H1 (cell line): ENCODE measurements around the gene CRNKL1. TPM values are rescaled to one million over a fixed set of nuclear protein-coding genes. Genes with fewer than 3 reads are reported as not detected.

Source experiments
- CTCF ChIA-PET: fragments of 300-600 bp; sonication (Branson Sonifier 250); formaldehyde crosslinking; loops from one replicate; lab custom pipeline; 2021; ENCODE audit not compliant: partially characterized antibody; lab: Charles Lee
- POLR2A ChIA-PET: fragments of 300-600 bp; sonication (Branson Sonifier 250); formaldehyde crosslinking; loops from one replicate; lab custom pipeline; 2021; ENCODE audit warnings: inconsistent platforms; ENCODE audit not compliant: partially characterized antibody; lab: Charles Lee
- DNase-seq, 2 experiments: peaks; one replicate each; pipeline versions ENCODE4 v3.0.0 to v3.0.0-alpha.2; 2010 to 2022; ENCODE audit warnings: low spot score in 2 of 2, low read depth in 1 of 2, mixed read lengths in 1 of 2
- FAIRE-seq: peaks from 2 replicates; lab custom pipeline; 2011; peaks lifted over from hg19 to GRCh38; lab: Jason Lieb, UNC
- H2AFZ ChIP-seq: 2 replicates; pipeline ENCODE4 v1.8.1; 2012; ENCODE audit warnings: low read length, inconsistent platforms
- H2AK5ac ChIP-seq: 2 replicates; pipeline ENCODE4 v1.6.1; 2013; ENCODE audit warnings: low read depth, low read length
- H2BK120ac ChIP-seq: replicated peaks from 2 replicates; pipeline ENCODE3; 2013; ENCODE audit warnings: low read depth, low read length, inconsistent platforms
- H2BK12ac ChIP-seq: 2 replicates; pipeline ENCODE4 v1.6.1; 2013; ENCODE audit warnings: low read depth, low read length
- H2BK15ac ChIP-seq: 2 replicates; pipeline ENCODE4 v1.6.1; 2013; ENCODE audit warnings: low read length
- H2BK20ac ChIP-seq: 2 replicates; pipeline ENCODE4 v1.6.1; 2013; ENCODE audit warnings: low read length
- H2BK5ac ChIP-seq: 2 replicates; pipeline ENCODE4 v1.6.1; 2013; ENCODE audit warnings: low read depth, low read length
- H3K14ac ChIP-seq: 2 replicates; pipeline ENCODE4 v1.6.1; 2013; ENCODE audit warnings: inconsistent platforms; ENCODE audit not compliant: insufficient read length
- H3K18ac ChIP-seq: 2 replicates; pipeline ENCODE4 v1.6.1; 2013; ENCODE audit warnings: low read length; ENCODE audit errors: extremely low read depth
- H3K23ac ChIP-seq: 2 replicates; pipeline ENCODE4 v1.6.1; 2013; ENCODE audit warnings: inconsistent platforms; ENCODE audit not compliant: insufficient read length
- H3K23me2 ChIP-seq: 2 replicates; pipeline ENCODE4 v1.6.1; 2013; ENCODE audit warnings: low read depth, low read length
- H3K27ac ChIP-seq: 2 replicates; pipeline ENCODE4 v1.6.1; 2011; ENCODE audit warnings: low read depth, low read length, inconsistent platforms
- H3K27me3 ChIP-seq, 4 experiments: replicated peaks in 1 of 4; 1 replicate in 1 of 4; 2 replicates in 3 of 4; pipeline versions ENCODE4 v1.6.1 to v1.8.1; 2011 to 2013; ENCODE audit warnings: low read length in 3 of 4, mild to moderate bottlenecking in 3 of 4, inconsistent platforms in 2 of 4, mixed read lengths in 2 of 4, moderate library complexity in 1 of 4; ENCODE audit not compliant: control insufficient read depth in 3 of 4, insufficient read depth in 3 of 4; ENCODE audit errors: extremely low read depth in 1 of 4
- H3K36me3 ChIP-seq, 4 experiments: 2 replicates each; pipeline versions ENCODE4 v1.6.1 to v1.8.1; 2011 to 2013; ENCODE audit warnings: mild to moderate bottlenecking in 4 of 4, low read length in 3 of 4, moderate library complexity in 2 of 4, control low read depth in 1 of 4, inconsistent platforms in 1 of 4; ENCODE audit not compliant: insufficient read depth in 4 of 4, control insufficient read depth in 2 of 4
- H3K4ac ChIP-seq: replicated peaks from 2 replicates; pipeline ENCODE3; 2013; ENCODE audit warnings: low read length, low read depth, mixed read lengths, inconsistent platforms; ENCODE audit not compliant: insufficient read length
- H3K4me1 ChIP-seq, 4 experiments: replicated peaks in 1 of 4; 1 replicate in 1 of 4; 2 replicates in 3 of 4; pipeline versions ENCODE4 v1.6.1 to v1.8.1; 2011 to 2013; ENCODE audit warnings: low read length in 3 of 4, inconsistent platforms in 2 of 4, mixed read lengths in 1 of 4; ENCODE audit not compliant: insufficient read depth in 4 of 4, control insufficient read depth in 3 of 4
- H3K4me2 ChIP-seq, 2 experiments: 2 replicates each; pipeline versions ENCODE4 v1.6.1 to v1.8.1; 2011 to 2013; ENCODE audit warnings: low read depth in 2 of 2, low read length in 2 of 2, control low read depth in 1 of 2, inconsistent platforms in 1 of 2, mild to moderate bottlenecking in 1 of 2; ENCODE audit not compliant: insufficient read depth in 1 of 2
- H3K4me3 ChIP-seq, 4 experiments: fragments of 200-600, 300-600 bp in 1 of 4; sonication (generic), shearing (Covaris generic), sonication (Bioruptor Twin) in 1 of 4; 2 replicates each; pipeline versions ENCODE4 v1.5.1 to v1.8.1; 2011 to 2016; ENCODE audit warnings: low read length in 4 of 4, low read depth in 3 of 4, control low read depth in 2 of 4, inconsistent platforms in 2 of 4, mild to moderate bottlenecking in 2 of 4, mixed read lengths in 1 of 4, moderate library complexity in 1 of 4; ENCODE audit not compliant: insufficient read depth in 2 of 4; ENCODE audit errors: extremely low read depth in 1 of 4
- H3K56ac ChIP-seq: replicated peaks from 2 replicates; pipeline ENCODE3; 2013; ENCODE audit warnings: low read depth, mild to moderate bottlenecking, mixed read lengths, low read length, inconsistent platforms; ENCODE audit not compliant: insufficient read length
- H3K79me1 ChIP-seq: 2 replicates; pipeline ENCODE4 v1.6.1; 2013; ENCODE audit warnings: low read depth, low read length, control low read depth
- H3K79me2 ChIP-seq, 2 experiments: 2 replicates each; pipeline versions ENCODE4 v1.6.1 to v1.8.1; 2012 to 2013; ENCODE audit warnings: low read length in 2 of 2, mild to moderate bottlenecking in 2 of 2, inconsistent platforms in 1 of 2; ENCODE audit not compliant: insufficient read depth in 2 of 2, control insufficient read depth in 1 of 2
- H3K9ac ChIP-seq, 4 experiments: replicated peaks in 1 of 4; 1 replicate in 1 of 4; 2 replicates in 3 of 4; pipeline versions ENCODE4 v1.6.1 to v1.8.1; 2011 to 2013; ENCODE audit warnings: low read depth in 3 of 4, low read length in 3 of 4, control low read depth in 2 of 4, mild to moderate bottlenecking in 2 of 4, moderate library complexity in 2 of 4, inconsistent platforms in 1 of 4; ENCODE audit errors: extremely low read depth in 1 of 4
- H3K9me3 ChIP-seq, 2 experiments: 2 replicates each; pipeline versions ENCODE4 v1.6.1 to v1.8.1; 2012 to 2013; ENCODE audit warnings: mild to moderate bottlenecking in 2 of 2, moderate library complexity in 2 of 2, control low read depth in 1 of 2, inconsistent platforms in 1 of 2, low read depth in 1 of 2, low read length in 1 of 2, mixed read lengths in 1 of 2; ENCODE audit not compliant: insufficient read depth in 2 of 2
- H4K20me1 ChIP-seq, 2 experiments: replicated peaks in 1 of 2; 2 replicates each; pipeline versions ENCODE3 to v1.8.1; 2011 to 2013; ENCODE audit warnings: inconsistent platforms in 2 of 2, low read length in 2 of 2, mild to moderate bottlenecking in 1 of 2; ENCODE audit not compliant: insufficient read depth in 2 of 2, control insufficient read depth in 1 of 2
- H4K5ac ChIP-seq: 2 replicates; pipeline ENCODE4 v1.6.1; 2013; ENCODE audit warnings: low read length, low read depth, mixed read lengths, inconsistent platforms; ENCODE audit not compliant: insufficient read length
- H4K8ac ChIP-seq: 2 replicates; pipeline ENCODE4 v1.8.0; 2013; ENCODE audit warnings: mild to moderate bottlenecking, moderate library complexity, low read length, inconsistent platforms; ENCODE audit not compliant: insufficient read depth; ENCODE audit errors: extremely low read depth
- H4K91ac ChIP-seq: replicated peaks from 2 replicates; pipeline ENCODE3; 2013; ENCODE audit warnings: low read length, mixed read lengths, inconsistent platforms; ENCODE audit not compliant: insufficient read length
- EGR1 ChIP-seq: IDR thresholded peaks from 2 replicates; pipeline ENCODE4 v1.6.1; 2011; ENCODE audit warnings: low read depth, low read length, borderline replicate concordance
- RNF2 ChIP-seq: fragments of 200-900, 300-1000 bp; sonication (generic); IDR thresholded peaks from 2 replicates; pipeline ENCODE4 v1.7.1; 2016; ENCODE audit warnings: borderline replicate concordance, low read depth, mild to moderate bottlenecking, antibody characterized with exemption, low read length; ENCODE audit not compliant: poor library complexity, severe bottlenecking; ENCODE audit errors: missing control alignments
- WGBS, 2 experiments: shearing (Covaris generic) in 1 of 2; methylation state at CpG; one replicate each; pipeline versions ENCODE4 v1.1.6 to v1.1.7; 2013 to 2015; ENCODE audit warnings: low lambda C conversion rate in 2 of 2, mixed read lengths in 2 of 2, inconsistent platforms in 1 of 2, low coverage in 1 of 2, missing lambda C conversion rate in 1 of 2; ENCODE audit not compliant: insufficient replicate concordance in 2 of 2, insufficient coverage in 1 of 2, insufficient read length in 1 of 2; ENCODE audit errors: extremely low coverage in 1 of 2, missing lambda C conversion rate in 1 of 2; 5-methylcytosine and 5-hydroxymethylcytosine counted together
- polyA plus RNA-seq, 7 experiments: library from polyadenylated mRNA; depleted of rRNA in 3 of 7; stranded (reverse) in 5 of 7; unstranded in 2 of 7; fragments of >200 nt in 5 of 7; fragments of 200-250 nt in 2 of 7; gene quantifications; 1 replicate in 5 of 7; 2 replicates in 1 of 7; 4 replicates in 1 of 7; pipeline versions ENCODE4 v1.2.1 to v1.2.3, GENCODE V29; 2011 to 2013; ENCODE audit warnings: missing spikeins in 2 of 7, mixed read lengths in 2 of 7
- total RNA-seq: library from RNA; stranded (reverse); fragmentation: NEBNext Ultra II Directional; extraction: Animal tissue kit (Norgen Biotek cat#: 25700); gene quantifications from 2 replicates; pipeline ENCODE4 v1.2.1, GENCODE V29; 2021

CRNKL1 gene
- total and polyA plus RNA-seq, 2 of the 8 experiments (the other 6 are each of a cell fraction or from before 2014, with no cell fraction given), result 4.0 to 26.5 TPM

GRCh38 chr20:20085812-20086211 is 33.5 kb upstream of the CRNKL1 start:
- POLR2A ChIA-PET, result interaction anchor here (0.6 kb wide), 1 partner anchor 20 kb away, joined by 5 read pairs; no protein-coding TSS in a partner anchor
- Histone ChIP-seq H3K56ac (no peak overlapping the region), H3K27me3 (no peaks in the 10 kb centered on the region)
- TF ChIP-seq EGR1 (no peak), RNF2 (no peak)
- TF ChIP-seq, all 59 proteins: peak for 0
- H3K4me3 ChIP-seq, result no peak overlapping the region
- H3K14ac ChIP-seq, result no peak overlapping the region
- no peak overlapping the region for H2BK20ac ChIP-seq
- H2AK5ac ChIP-seq, result no peak overlapping the region
- no peaks in the 10 kb centered on the region for H3K23me2 ChIP-seq
- no peak overlapping the region for H3K23ac ChIP-seq
- H3K4ac ChIP-seq, result no peak overlapping the region
- H2AFZ ChIP-seq, result no peak overlapping the region
- H3K4me2 ChIP-seq, result no peak overlapping the region
- DNase-seq (no peak), FAIRE-seq (no peak)
- H3K27ac ChIP-seq, result no peak overlapping the region
- H3K18ac ChIP-seq, result no peak overlapping the region
- no peak overlapping the region for H3K9ac ChIP-seq
- no peak overlapping the region for H4K5ac ChIP-seq
- no peak overlapping the region for H2BK12ac ChIP-seq
- CTCF ChIA-PET, result interaction anchor here (0.7 to 3.5 kb wide), 5 partner anchors 9 to 457 kb away, joined by 3 to 17 read pairs (median 4); no protein-coding TSS in a partner anchor
- H4K91ac ChIP-seq, result no peak overlapping the region
- no peaks in the 10 kb centered on the region for H4K20me1 ChIP-seq
- H2BK15ac ChIP-seq, result no peak overlapping the region
- no peaks in the 10 kb centered on the region for H3K79me1 ChIP-seq
- no peaks in the 10 kb centered on the region for H3K9me3 ChIP-seq
- no peak overlapping the region for H2BK5ac ChIP-seq
- no peaks in the 10 kb centered on the region for H3K79me2 ChIP-seq
- no peaks in the 10 kb centered on the region for H3K4me1 ChIP-seq
- no peaks in the 10 kb centered on the region for H3K36me3 ChIP-seq
- H2BK120ac ChIP-seq, result no peak overlapping the region
- 59% methylated on average over 2 of the region's 2 CpGs; no CpG with 5 or more reads in 1 of the 2 experiments for WGBS, 2 experiments
- no peak overlapping the region for H4K8ac ChIP-seq
